ENCODE data around the gene ST7. TPM values are rescaled to one million over a fixed set of nuclear protein-coding genes. Genes with fewer than 3 reads are reported as not detected.

ST7 gene
- total RNA-seq, 1 experiment from 2014 or later: 12.4 TPM

Small RNA genes lying within 50 kb of the gene (microRNA-seq; reads per million reads assigned to microRNA genes)
- not detected for gene MIR6132 (ENCODE audit: borderline number of aligned reads)

Other genes starting within 250 kb of the ST7 start
- gene CAPZA2, start 90.9 kb upstream of the ST7 start, total RNA-seq (2021): 122 to 153 TPM (median 125 TPM) in 3 replicates

Data from WTC11 (cell line).